Subcutaneous adipose tissue (tissue), 4 donors: ENCODE data around the gene SP1. TPM values are rescaled to one million over a fixed set of nuclear protein-coding genes. Genes with fewer than 3 reads are reported as not detected.

Experiments used
- CTCF ChIP-seq: fragments of 450-650 bp; IDR thresholded peaks from one replicate; pipeline ENCODE4 v1.5.1; 2016; ENCODE audit warnings: low read depth, mild to moderate bottlenecking, control low read depth, antibody characterized with exemption, moderate library complexity
- total RNA-seq, 4 donors: library from RNA; depleted of rRNA; stranded (reverse); fragments of >200 nt; gene quantifications; one replicate each; pipeline ENCODE4 v1.1.0, GENCODE V29; 2016

The SP1 gene
- total RNA-seq, 4 donors from 2014 or later, result 53.0 to 81.8 (median 72.7) TPM

GRCh38 chr12:53410951-53411350, 31.0 kb downstream of the SP1 start:
- no peak for TF ChIP-seq CTCF

- TF ChIP-seq CTCF, result no peak
Observed at GRCh38 chr12:53413485-53414204, 33.7 kb downstream of the SP1 start.

- TF ChIP-seq CTCF, result no peak
Observed at GRCh38 chr12:53414756-53415417, 34.9 kb downstream of the SP1 start.

- no peak for TF ChIP-seq CTCF
Observed at GRCh38 chr12:53418221-53418620, 38.2 kb downstream of the SP1 start.

- TF ChIP-seq CTCF, result no peak
Observed at GRCh38 chr12:53419756-53420155, 39.8 kb downstream of the SP1 start.

GRCh38 chr12:53423597-53423996, 43.6 kb downstream of the SP1 start, which contains the start of gene AMHR2:
Gene AMHR2 (plus strand): TSS chr12:53423855. CDS start chr12:53423935, 80 bp downstream.
- no peak for TF ChIP-seq CTCF

- no peak for TF ChIP-seq CTCF
Observed at GRCh38 chr12:53424626-53425514, 44.9 kb downstream of the SP1 start.
